HepG2 (cell line): ENCODE results near the gene TANC1. TPM values are rescaled to one million over a fixed set of nuclear protein-coding genes. Genes with fewer than 3 reads are reported as not detected.

Experiments
- ARNTL ChIP-seq: sonication (generic); formaldehyde crosslinking; IDR thresholded peaks from 2 replicates; pipeline ENCODE4 v1.4.0; 2020; ENCODE audit warnings: mild to moderate bottlenecking, missing genetic modification reagents
- DNMT1 ChIP-seq: sonication (generic); formaldehyde crosslinking; IDR thresholded peaks from 2 replicates; pipeline ENCODE4 v1.5.1; 2020; ENCODE audit warnings: mild to moderate bottlenecking, missing genetic modification reagents
- DPF2 ChIP-seq: sonication (generic); formaldehyde crosslinking; IDR thresholded peaks from 2 replicates; pipeline ENCODE4 v1.4.0; 2020; ENCODE audit warnings: mild to moderate bottlenecking, low read depth, missing genetic modification reagents, borderline replicate concordance
- FOXA3 ChIP-seq: IDR thresholded peaks from 2 replicates; pipeline ENCODE4 v1.6.1; 2016; ENCODE audit warnings: missing genetic modification reagents, missing compliant biosample characterization
- FOXP1 ChIP-seq, 2 experiments: fragments of 450-650 bp in 1 of 2; IDR thresholded peaks; 2 replicates each; pipeline ENCODE4 v1.6.1; 2017 to 2018; ENCODE audit warnings: antibody characterized with exemption in 1 of 2
- GATAD2A ChIP-seq: IDR thresholded peaks from 2 replicates; pipeline ENCODE4 v1.6.1; 2016
- ISL2 ChIP-seq: sonication (generic); formaldehyde crosslinking; IDR thresholded peaks from 2 replicates; pipeline ENCODE4 v1.5.0; 2020; ENCODE audit warnings: missing genetic modification reagents
- JUNB ChIP-seq: sonication (generic); formaldehyde crosslinking; IDR thresholded peaks from 2 replicates; pipeline ENCODE4 v1.8.0; 2022; ENCODE audit warnings: missing genetic modification reagents, mild to moderate bottlenecking, borderline replicate concordance
- MED1 ChIP-seq: sonication (generic); formaldehyde crosslinking; IDR thresholded peaks from 2 replicates; pipeline ENCODE4 v1.4.0; 2020; ENCODE audit warnings: missing genetic modification reagents
- MEIS2 ChIP-seq: sonication (generic); formaldehyde crosslinking; IDR thresholded peaks from 2 replicates; pipeline ENCODE4 v1.9.0; 2021; ENCODE audit warnings: mild to moderate bottlenecking, missing genetic modification reagents
- MIER3 ChIP-seq: IDR thresholded peaks from 2 replicates; pipeline ENCODE4 v1.6.1; 2016; ENCODE audit warnings: missing compliant biosample characterization, borderline replicate concordance
- MTA1 ChIP-seq: sonication (generic); formaldehyde crosslinking; IDR thresholded peaks from 2 replicates; pipeline ENCODE4 v1.4.0; 2020; ENCODE audit warnings: missing genetic modification reagents, mild to moderate bottlenecking, borderline replicate concordance
- MYC ChIP-seq: sonication (generic); formaldehyde crosslinking; IDR thresholded peaks from 2 replicates; pipeline ENCODE4 v1.9.0; 2021; ENCODE audit warnings: missing genetic modification reagents, borderline replicate concordance
- NCOA2 ChIP-seq: sonication (generic); formaldehyde crosslinking; IDR thresholded peaks from 2 replicates; pipeline ENCODE4 v1.8.0; 2022; ENCODE audit warnings: inconsistent platforms
- NR2F6 ChIP-seq, 2 experiments: IDR thresholded peaks; 2 replicates each; pipeline ENCODE4 v1.6.1; 2016; ENCODE audit warnings: antibody characterized with exemption in 1 of 2, mild to moderate bottlenecking in 1 of 2
- PHF21A ChIP-seq: sonication (generic); formaldehyde crosslinking; IDR thresholded peaks from 2 replicates; pipeline ENCODE4 v1.5.0; 2020; ENCODE audit warnings: mild to moderate bottlenecking, missing genetic modification reagents
- PITX1 ChIP-seq: sonication (generic); formaldehyde crosslinking; IDR thresholded peaks from 2 replicates; pipeline ENCODE4 v1.5.1; 2020; ENCODE audit warnings: mild to moderate bottlenecking, missing genetic modification reagents
- SOX6 ChIP-seq, 2 experiments: fragments of 450-650 bp in 1 of 2; sonication (generic) in 1 of 2; formaldehyde crosslinking in 1 of 2; IDR thresholded peaks; 2 replicates each; pipeline versions ENCODE4 v1.4.0 to v1.6.1; 2017 to 2020; ENCODE audit warnings: antibody characterized with exemption in 1 of 2, mild to moderate bottlenecking in 1 of 2, missing genetic modification reagents in 1 of 2
- TAF1 ChIP-seq: sonication (generic); formaldehyde crosslinking; IDR thresholded peaks from 2 replicates; pipeline ENCODE4 v1.4.0; 2020; ENCODE audit warnings: missing genetic modification reagents
- TARDBP ChIP-seq: sonication (generic); formaldehyde crosslinking; IDR thresholded peaks from 2 replicates; pipeline ENCODE4 v1.8.0; 2022; ENCODE audit warnings: mild to moderate bottlenecking, missing genetic modification reagents
- ZC3H13 ChIP-seq: sonication (generic); formaldehyde crosslinking; IDR thresholded peaks from 2 replicates; pipeline ENCODE4 v1.8.1; 2023; ENCODE audit warnings: mild to moderate bottlenecking, missing genetic modification reagents, moderate library complexity
- ZNF557 ChIP-seq: sonication (generic); formaldehyde crosslinking; IDR thresholded peaks from 2 replicates; pipeline ENCODE4 v1.4.0; 2020; ENCODE audit warnings: missing genetic modification reagents
- ZNF629 ChIP-seq: sonication (generic); formaldehyde crosslinking; conservative IDR thresholded peaks from 2 replicates; pipeline ENCODE4 v1.5.0; 2020; ENCODE audit warnings: missing genetic modification reagents
- ZNF7 ChIP-seq: IDR thresholded peaks from 2 replicates; pipeline ENCODE4 v1.6.1; 2016; ENCODE audit warnings: missing biosample characterization, missing genetic modification reagents
- ZNF891 ChIP-seq: sonication (generic); formaldehyde crosslinking; IDR thresholded peaks from 2 replicates; pipeline ENCODE4 v1.5.0; 2020; ENCODE audit warnings: mild to moderate bottlenecking, missing genetic modification reagents
- ZSCAN25 ChIP-seq: sonication (generic); formaldehyde crosslinking; IDR thresholded peaks from 2 replicates; pipeline ENCODE4 v1.8.0; 2022; ENCODE audit warnings: mild to moderate bottlenecking, missing genetic modification reagents
- polyA plus RNA-seq, 8 experiments: library from polyadenylated mRNA; depleted of rRNA in 3 of 8; stranded (reverse) in 7 of 8; unstranded in 1 of 8; fragments of >200 nt; fragmentation: Illumina TruSeq in 4 of 8; extraction: Trizol in 4 of 8; gene quantifications; 2 replicates each; pipeline versions ENCODE4 v1.2.1 to v1.2.3, GENCODE V29; 2011 to 2016; ENCODE audit warnings: low read depth in 4 of 8, missing spikeins in 1 of 8, mixed read lengths in 1 of 8; ENCODE audit not compliant: insufficient read depth in 1 of 8
- total RNA-seq, 5 experiments: library from RNA; depleted of rRNA; stranded (reverse); fragments of >200 nt; fragmentation: Illumina TruSeq; extraction: Trizol; gene quantifications; 2 replicates each; pipeline ENCODE4 v1.2.3, GENCODE V29; 2016; ENCODE audit warnings: low read depth in 1 of 5
- TF ChIP-seq, protein P1 (sequence below): sonication (generic); formaldehyde crosslinking; IDR thresholded peaks from 2 replicates; pipeline ENCODE4 v1.4.0; 2020; ENCODE audit warnings: missing genetic modification reagents
- TF ChIP-seq, protein P2 (sequence below): IDR thresholded peaks from 2 replicates; pipeline ENCODE4 v1.6.1; 2016
- TF ChIP-seq, protein P3 (sequence below): IDR thresholded peaks from 2 replicates; pipeline ENCODE4 v1.6.1; 2016; ENCODE audit warnings: missing compliant biosample characterization, missing genetic modification reagents, borderline replicate concordance

TANC1 gene
- total and polyA plus RNA-seq, 2 of the 13 experiments (the other 11 are each of a cell fraction or from before 2014, with no cell fraction given), result 2.3 to 5.6 TPM

DNA sequence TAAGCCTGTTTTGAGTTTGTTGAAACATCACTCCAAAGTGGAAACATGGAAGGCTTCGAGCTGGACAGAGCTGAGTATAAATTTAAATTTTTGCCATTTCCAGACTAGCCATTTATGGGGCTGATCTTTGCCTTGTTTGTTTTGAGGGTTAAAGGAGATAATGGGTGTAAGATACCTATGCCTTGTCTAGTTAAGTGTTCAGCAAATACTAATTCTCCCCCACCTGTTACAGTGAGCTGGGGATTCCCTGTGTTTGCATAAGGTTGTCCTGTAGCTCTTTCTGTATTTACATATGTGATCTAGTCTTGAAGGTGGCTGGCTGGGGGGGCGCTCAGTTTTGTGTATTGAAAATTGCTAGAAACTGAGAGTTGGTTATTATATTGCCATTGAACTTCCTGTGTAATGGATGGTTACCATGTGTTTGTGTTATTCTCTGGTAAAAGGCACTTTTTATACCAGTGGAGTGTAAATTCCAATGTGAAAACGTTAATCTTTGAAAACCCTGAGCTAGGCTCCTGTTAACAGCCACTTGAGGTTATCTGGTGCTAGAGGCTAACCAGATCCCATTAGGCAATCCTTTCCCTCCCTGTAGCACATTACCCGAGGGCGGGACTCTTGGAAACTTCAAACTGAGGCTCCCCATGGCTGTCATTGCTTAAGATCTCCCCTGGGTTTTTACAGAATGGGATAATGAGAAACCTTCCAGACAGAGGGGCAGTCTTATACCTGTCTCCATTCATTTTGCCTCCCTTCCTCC lies 26.7 kb downstream of the TANC1 start (continued):
- peak; percentile 18; the same call in 1 of the 2 replicates for TF ChIP-seq JUNB
- TF ChIP-seq PITX1 (CRISPR knock-in tag), result peak; percentile 89
- peak; percentile 47; the same call in 1 of the 2 replicates for TF ChIP-seq MED1 (CRISPR knock-in tag)
- no peak for TF ChIP-seq MEIS2 (CRISPR knock-in tag)
- no peak for TF ChIP-seq ZNF891 (CRISPR knock-in tag)
- peak; percentile 61; the same call in 1 of the 2 replicates for TF ChIP-seq ZNF557 (CRISPR knock-in tag)
- TF ChIP-seq DNMT1, result no peak
- TF ChIP-seq SOX6 (IDR thresholded peaks at IDR 0.05), result no peak
- peak; percentile 94 for TF ChIP-seq SOX6 (CRISPR knock-in tag; IDR thresholded peaks at IDR 0.05)
- peak; percentile 23; the same call in 1 of the 2 replicates for TF ChIP-seq MIER3 (CRISPR knock-in tag)
- peak; percentile 77 for TF ChIP-seq NCOA2 (CRISPR knock-in tag)
- TF ChIP-seq, protein P1, sequence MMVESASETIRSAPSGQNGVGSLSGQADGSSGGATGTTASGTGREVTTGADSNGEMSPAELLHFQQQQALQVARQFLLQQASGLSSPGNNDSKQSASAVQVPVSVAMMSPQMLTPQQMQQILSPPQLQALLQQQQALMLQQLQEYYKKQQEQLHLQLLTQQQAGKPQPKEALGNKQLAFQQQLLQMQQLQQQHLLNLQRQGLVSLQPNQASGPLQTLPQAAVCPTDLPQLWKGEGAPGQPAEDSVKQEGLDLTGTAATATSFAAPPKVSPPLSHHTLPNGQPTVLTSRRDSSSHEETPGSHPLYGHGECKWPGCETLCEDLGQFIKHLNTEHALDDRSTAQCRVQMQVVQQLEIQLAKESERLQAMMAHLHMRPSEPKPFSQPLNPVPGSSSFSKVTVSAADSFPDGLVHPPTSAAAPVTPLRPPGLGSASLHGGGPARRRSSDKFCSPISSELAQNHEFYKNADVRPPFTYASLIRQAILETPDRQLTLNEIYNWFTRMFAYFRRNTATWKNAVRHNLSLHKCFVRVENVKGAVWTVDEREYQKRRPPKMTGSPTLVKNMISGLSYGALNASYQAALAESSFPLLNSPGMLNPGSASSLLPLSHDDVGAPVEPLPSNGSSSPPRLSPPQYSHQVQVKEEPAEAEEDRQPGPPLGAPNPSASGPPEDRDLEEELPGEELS (CRISPR knock-in tag), result peak; percentile 87
- TF ChIP-seq ZNF629 (CRISPR knock-in tag), result peak; percentile 47; the same call in 1 of the 2 replicates
- peak; percentile 78 for TF ChIP-seq PHF21A (CRISPR knock-in tag)
- peak; percentile 94 for TF ChIP-seq ZNF7 (CRISPR knock-in tag)
- TF ChIP-seq GATAD2A, result peak; percentile 74
- TF ChIP-seq, protein P2, sequence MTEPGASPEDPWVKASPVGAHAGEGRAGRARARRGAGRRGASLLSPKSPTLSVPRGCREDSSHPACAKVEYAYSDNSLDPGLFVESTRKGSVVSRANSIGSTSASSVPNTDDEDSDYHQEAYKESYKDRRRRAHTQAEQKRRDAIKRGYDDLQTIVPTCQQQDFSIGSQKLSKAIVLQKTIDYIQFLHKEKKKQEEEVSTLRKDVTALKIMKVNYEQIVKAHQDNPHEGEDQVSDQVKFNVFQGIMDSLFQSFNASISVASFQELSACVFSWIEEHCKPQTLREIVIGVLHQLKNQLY, result 0 out of 2 replicates have a peak, but pooled peaks have one; percentile 48
- no peak for TF ChIP-seq ZSCAN25 (CRISPR knock-in tag)
- TF ChIP-seq ARNTL (CRISPR knock-in tag), result no peak
- TF ChIP-seq MYC (CRISPR knock-in tag), result no peak
- peak; percentile 83 for TF ChIP-seq FOXA3 (CRISPR knock-in tag)
- no peak for TF ChIP-seq ZC3H13
- peak; percentile 76; the same call in 1 of the 2 replicates for TF ChIP-seq DPF2
- peak; percentile 47; the same call in 1 of the 2 replicates for TF ChIP-seq TARDBP
- TF ChIP-seq, protein P3, sequence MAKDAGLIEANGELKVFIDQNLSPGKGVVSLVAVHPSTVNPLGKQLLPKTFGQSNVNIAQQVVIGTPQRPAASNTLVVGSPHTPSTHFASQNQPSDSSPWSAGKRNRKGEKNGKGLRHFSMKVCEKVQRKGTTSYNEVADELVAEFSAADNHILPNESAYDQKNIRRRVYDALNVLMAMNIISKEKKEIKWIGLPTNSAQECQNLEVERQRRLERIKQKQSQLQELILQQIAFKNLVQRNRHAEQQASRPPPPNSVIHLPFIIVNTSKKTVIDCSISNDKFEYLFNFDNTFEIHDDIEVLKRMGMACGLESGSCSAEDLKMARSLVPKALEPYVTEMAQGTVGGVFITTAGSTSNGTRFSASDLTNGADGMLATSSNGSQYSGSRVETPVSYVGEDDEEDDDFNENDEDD (CRISPR knock-in tag), result peak; percentile 37; the same call in 1 of the 2 replicates
- TF ChIP-seq TAF1 (CRISPR knock-in tag), result no peak
- peak; percentile 27; the same call in 1 of the 2 replicates for TF ChIP-seq MTA1 (CRISPR knock-in tag)
- peak; percentile 60 for TF ChIP-seq NR2F6 (IDR thresholded peaks at IDR 0.05)
- peak; percentile 53 for TF ChIP-seq NR2F6 (CRISPR knock-in tag; IDR thresholded peaks at IDR 0.05)
- peak; percentile 93 for TF ChIP-seq ISL2 (CRISPR knock-in tag)
- TF ChIP-seq FOXP1 (IDR thresholded peaks at IDR 0.05), result no peak
- TF ChIP-seq FOXP1 (CRISPR knock-in tag; IDR thresholded peaks at IDR 0.05), result peak; percentile 81; the same call in 1 of the 2 replicates
